Measurements from ENCODE around the gene ITGB1BP2.
"Not testable (repeated sequence)": the region's sequence is repeated elsewhere in the genome, so short reads cannot be mapped to it uniquely, and the experiment has no call there.

ITGB1BP2 gene

GRCh38 chrX:71301195-71301924 lies at the start of gene ITGB1BP2:
TSS of gene ITGB1BP2 (plus strand) at chrX:71301750. CDS start at chrX:71301807, 57 bp downstream.
- DNase-seq, result no peak

DNA sequence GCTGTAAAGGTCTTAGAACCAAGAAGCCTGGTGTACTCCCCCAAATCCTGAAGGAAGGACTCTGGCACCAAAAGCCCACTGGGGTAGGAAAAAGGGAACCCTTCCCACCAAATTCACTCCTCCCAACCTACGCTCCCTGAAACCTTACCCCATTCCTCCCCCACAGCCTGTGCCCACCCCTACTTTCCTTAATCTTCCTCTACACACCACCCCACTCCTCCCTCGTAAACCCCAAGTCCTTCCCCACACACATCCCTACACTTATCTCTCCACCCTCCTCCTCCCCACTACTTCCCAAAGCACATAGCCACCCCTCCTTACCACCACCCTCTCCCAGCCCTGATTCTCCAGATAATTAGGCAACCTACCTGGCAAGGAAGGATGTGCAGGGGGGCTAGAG lies 49.3 kb upstream of the ITGB1BP2 start:
- no peak for DNase-seq

DNA sequence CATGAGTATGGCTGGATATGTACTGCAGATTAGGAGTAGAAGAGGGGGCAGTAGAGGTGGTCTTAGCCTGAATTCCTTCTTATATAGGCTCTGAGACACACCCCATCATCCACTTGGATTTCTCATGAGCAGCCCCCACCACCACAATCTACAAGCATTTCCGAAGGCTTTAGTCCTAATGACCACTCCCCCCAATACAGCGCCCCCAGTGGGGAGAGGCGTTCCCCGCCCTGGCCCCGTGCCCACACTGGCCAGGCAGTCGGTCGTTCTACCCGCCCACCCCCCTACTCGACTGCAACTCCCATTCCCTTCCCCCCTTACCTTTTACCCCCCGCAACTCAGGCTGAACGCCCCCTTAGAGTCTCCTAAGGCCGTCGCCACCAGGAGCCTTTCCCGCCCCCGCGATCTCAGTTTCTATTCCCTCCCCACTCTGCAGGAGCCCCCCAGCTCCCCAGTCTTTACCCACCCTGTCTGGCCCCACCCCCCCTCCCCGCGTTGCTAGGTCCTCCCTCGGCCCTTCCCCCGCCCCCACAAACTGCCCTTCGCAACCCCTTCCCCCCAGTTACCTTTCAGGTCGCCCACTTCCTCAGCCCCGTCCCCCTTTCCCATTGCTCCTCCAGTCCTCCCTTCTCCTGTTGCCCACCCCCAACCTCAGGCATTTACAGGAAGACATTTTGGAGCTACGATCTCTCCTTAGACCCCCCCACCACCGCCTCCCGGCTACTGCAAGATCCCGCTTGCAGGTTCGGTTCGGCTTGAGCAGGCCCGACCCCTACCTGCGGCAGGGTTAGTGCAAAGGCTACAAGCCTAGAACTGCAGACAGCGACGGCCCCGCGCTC lies 48.1 kb upstream of the ITGB1BP2 start:
- DNase-seq, result peak; percentile 19

DNA sequence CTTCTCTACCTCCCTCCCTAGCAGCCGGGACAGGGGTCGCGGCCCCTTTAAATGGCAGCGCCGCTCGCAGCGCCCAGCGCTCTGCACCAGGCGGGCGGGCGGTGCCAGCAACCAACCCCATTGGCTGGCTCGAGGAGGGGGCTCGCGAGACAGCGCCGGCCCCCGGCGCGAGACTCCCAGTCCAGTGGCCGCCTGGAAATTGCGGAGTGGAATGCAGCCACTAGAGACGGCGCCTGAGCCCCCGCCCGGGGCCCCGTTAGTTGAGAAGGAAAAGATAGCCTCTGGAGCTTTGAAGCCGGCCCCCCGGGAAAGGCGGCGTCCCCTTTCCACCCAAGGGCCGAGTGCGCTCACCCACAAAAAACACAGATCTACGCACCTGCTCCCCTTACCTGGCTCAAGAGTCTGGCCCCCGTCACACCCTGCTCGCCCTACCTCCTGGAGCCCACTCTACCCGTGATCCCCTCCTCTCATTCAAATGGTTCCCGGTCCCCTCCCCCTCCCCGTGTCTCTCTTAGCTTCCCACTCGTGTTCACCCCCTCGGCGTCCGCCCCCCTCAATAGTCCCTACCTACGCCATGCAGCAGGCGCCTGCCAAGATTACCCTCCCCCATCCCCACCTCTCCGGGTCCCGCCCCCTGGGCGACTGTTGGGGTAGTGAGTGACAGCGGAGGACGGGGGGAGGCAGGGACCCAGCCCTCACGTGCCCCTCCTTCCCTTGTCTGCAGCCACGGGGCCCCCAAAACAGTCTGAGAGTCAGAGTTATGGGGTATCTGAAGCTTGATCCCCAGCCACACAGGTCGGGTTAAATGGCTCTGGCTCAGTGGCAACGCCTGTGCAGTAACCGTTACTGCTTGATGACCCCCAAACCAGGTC lies 47.2 kb upstream of the ITGB1BP2 start, which contains the start of gene ZMYM3:
ZMYM3 (minus strand) TSS at position 49 of the 872 bp plus-strand sequence. CDS start 885 bp downstream, outside the sequence.
- peak; percentile 88 for DNase-seq

- no peak for DNase-seq
These were observed 45.5 kb upstream of the ITGB1BP2 start for GRCh38 chrX:71256051-71256450.

DNA sequence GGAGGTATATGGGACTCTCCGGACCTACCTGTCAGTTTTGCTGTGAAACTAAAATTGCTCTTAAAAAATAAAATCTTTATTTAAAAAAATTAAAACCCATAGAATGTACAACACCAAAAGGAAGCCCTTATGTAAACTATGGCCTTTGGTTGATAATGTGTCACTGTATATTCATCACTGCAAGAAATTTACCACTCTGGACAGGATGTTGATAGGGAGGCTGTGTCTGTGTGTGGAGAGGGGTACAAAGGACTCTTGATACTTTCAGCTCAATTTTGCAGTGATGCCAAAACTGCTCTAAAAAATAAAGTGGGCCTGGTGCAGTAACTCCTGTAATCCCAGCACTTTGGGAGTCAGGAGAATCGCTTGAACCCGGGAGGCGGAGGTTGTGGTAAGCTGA lies 44.7 kb upstream of the ITGB1BP2 start:
- DNase-seq, result no peak

DNA sequence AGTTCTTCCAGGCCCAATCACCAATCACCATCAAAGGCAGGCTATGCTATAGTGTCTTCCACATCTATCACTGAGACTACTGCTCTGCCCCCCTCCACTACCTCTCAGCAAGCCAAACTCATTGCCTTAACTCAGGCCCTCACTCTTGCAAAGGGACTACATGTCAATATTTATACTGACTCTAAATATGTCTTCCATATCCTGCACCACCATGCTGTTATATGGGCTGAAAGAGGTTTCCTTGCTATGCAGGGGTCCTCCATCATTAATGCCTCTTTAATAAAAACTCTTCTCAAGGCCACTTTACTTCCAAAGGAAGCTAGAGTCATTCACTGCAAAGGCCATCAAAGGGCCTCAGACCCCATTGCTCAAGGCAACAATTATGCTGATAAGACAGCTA lies 32.9 kb upstream of the ITGB1BP2 start:
- DNase-seq, result not testable (repeated sequence)

DNA sequence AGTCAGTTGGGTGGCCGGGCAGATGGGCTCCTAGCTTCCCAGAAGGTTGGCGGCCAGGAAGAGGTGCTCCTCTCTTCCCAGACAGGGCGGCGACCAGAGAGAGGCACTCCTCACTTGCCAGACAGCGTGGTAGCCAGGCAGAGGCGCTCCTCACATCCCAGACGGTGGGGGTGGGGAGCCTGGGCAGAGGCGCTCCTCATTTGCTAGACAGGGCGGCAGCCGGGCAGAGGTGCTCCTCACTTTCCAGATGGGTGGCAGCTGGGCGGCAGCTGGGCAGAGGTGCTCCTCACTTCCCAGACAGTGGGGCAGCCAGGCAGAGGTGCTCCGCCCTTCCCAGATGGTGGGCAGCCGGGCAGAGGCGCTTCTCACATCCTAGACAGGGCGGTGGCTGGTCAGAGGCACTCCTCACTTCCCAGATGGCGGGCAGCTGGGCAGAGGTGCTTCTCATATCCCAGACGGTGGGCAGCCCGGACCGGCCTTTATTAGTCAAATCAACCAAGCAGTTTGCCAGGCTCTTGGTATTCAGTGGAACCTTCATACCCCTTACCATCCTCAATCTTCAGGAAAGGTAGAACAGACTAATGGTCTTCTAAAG lies 31.7 kb upstream of the ITGB1BP2 start:
- no peak for DNase-seq

- not testable (repeated sequence) for DNase-seq
These were observed 29.2 kb upstream of the ITGB1BP2 start for GRCh38 chrX:71272313-71272712.

DNA sequence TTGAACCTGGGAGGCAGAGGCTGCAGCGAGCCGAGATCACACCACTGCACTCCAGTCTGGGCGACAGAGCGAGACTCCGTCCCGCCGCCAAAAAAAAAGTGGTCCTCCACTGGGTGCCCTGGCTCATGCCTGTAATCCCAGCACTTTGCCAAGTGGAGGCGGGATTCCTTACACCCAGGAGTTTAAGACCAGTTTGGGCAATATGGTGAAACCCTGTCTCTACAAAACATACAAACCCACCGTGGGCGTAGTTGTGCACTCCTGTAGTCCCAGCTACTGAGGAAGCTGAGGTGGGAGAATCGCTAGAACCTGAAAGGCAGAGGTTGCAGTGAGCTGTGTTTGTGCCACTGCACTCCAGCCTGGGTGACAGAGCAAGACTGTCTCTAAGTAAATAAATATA lies 20.2 kb upstream of the ITGB1BP2 start:
- not testable (repeated sequence) for DNase-seq

- no peak for DNase-seq
These were observed 18.8 kb upstream of the ITGB1BP2 start for GRCh38 chrX:71282514-71283402.

GRCh38 chrX:71283403-71284143 lies 18.0 kb upstream of the ITGB1BP2 start, which contains the start of gene NONO:
TSS of gene NONO (plus strand) at chrX:71283635. CDS start at chrX:71290638, 7,003 bp downstream.
- peak; percentile 99 for DNase-seq

- no peak for DNase-seq
These were observed 15.6 kb upstream of the ITGB1BP2 start for GRCh38 chrX:71285929-71286328.

- DNase-seq, result no peak
These were observed 10.2 kb upstream of the ITGB1BP2 start for GRCh38 chrX:71291381-71291780.

GRCh38 chrX:71292669-71293365 lies 8.7 kb upstream of the ITGB1BP2 start:
- DNase-seq, result no peak

DNA sequence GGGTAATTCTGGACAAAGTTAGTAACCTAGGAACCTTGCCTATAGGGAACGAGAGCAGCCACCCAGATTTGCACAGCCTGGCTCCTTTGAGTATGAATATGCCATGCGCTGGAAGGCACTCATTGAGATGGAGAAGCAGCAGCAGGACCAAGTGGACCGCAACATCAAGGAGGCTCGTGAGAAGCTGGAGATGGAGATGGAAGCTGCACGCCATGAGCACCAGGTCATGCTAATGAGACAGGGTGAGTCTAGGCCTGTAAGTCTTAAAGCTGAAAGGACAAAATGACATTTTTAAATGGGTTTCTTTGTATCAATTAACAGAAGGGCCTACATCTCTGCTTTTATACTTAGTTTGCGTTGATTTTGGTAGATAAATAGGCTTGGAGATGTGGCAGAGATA lies 4.7 kb upstream of the ITGB1BP2 start:
- no peak for DNase-seq

- no peak for DNase-seq
These were observed 3.4 kb upstream of the ITGB1BP2 start for GRCh38 chrX:71298119-71298518.

DNA sequence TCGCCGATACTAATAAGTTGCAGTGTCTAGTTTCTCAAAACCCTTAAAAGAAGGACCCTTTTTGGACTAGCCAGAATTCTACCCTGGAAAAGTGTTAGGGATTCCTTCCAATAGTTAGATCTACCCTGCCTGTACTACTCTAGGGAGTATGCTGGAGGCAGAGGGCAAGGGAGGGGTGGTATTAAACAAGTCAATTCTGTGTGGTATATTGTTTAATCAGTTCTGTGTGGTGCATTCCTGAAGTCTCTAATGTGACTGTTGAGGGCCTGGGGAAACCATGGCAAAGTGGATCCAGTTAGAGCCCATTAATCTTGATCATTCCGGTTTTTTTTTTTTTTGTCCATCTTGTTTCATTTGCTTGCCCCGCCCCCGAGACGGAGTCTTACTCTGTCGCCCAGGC lies 1.5 kb upstream of the ITGB1BP2 start:
- DNase-seq, result not testable (repeated sequence)

DNA sequence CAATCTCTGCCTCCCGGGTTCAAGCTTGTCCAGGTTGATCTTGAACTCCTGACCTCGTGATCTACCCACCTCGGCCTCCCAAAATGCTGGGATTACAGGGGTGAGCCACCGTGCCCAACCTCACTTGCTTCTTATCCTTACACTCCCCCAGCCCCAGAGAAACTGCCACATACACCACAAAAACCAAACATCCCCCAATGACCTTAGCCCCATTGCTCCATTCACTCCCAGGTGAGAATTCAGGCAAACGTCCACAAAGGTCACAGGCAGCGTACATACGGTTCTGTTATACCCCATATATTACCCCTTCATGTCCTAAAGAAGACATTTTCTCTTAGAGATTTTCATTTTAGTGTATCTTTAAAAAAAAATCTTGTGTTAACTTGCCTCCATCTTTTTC lies 1.1 kb upstream of the ITGB1BP2 start:
- DNase-seq, result not testable (repeated sequence)

All from NCI-H1092 treated with DMSO at 0.1 percent for 48 hours (cell line).